OCI-LY7 (cell line): ENCODE data around the gene SERTAD4. TPM values are rescaled to one million over a fixed set of nuclear protein-coding genes. Genes with fewer than 3 reads are reported as not detected.

ENCODE experiments used
- BruUV-seq: library from RNA; stranded (reverse); fragments of 400-500 nt; replicated peaks from 2 replicates; lab custom pipeline; 2021; lab: Mats Ljungman, UMichigan
- CTCF ChIA-PET: fragments of 300-600 bp; sonication (Branson Sonifier 250); formaldehyde crosslinking; loops from one replicate; lab custom pipeline; 2022; ENCODE audit warnings: antibody characterized with exemption; ENCODE audit not compliant: unreplicated experiment; lab: Charles Lee
- POLR2A ChIA-PET: fragments of 300-600 bp; sonication (Branson Sonifier 250); formaldehyde crosslinking; loops from one replicate; lab custom pipeline; 2022; ENCODE audit warnings: antibody characterized with exemption; lab: Charles Lee
- DNase-seq: peaks from one replicate; pipeline ENCODE4 v3.0.0-alpha.2; 2015; ENCODE audit warnings: low spot score
- H2AFZ ChIP-seq: fragments of 200-600 bp; sonication (generic), shearing (Covaris generic); 2 replicates; pipeline ENCODE4 v1.6.1; 2014; ENCODE audit warnings: mild to moderate bottlenecking, antibody characterized with exemption, low read length, moderate library complexity
- H3K27ac ChIP-seq: fragments of 200-600 bp; sonication (generic); 2 replicates; pipeline ENCODE4 v1.5.1; 2014; ENCODE audit warnings: mixed run types, low read depth, mild to moderate bottlenecking, moderate library complexity, low read length, inconsistent platforms; ENCODE audit not compliant: poor library complexity, severe bottlenecking
- H3K36me3 ChIP-seq: fragments of 200-600 bp; sonication (generic); 2 replicates; pipeline ENCODE4 v1.6.1; 2014; ENCODE audit warnings: mild to moderate bottlenecking, antibody characterized with exemption, low read length, moderate library complexity, mixed read lengths; ENCODE audit not compliant: insufficient read depth
- H3K4me1 ChIP-seq: fragments of 200-600 bp; sonication (generic); 2 replicates; pipeline ENCODE4 v1.5.1; 2014; ENCODE audit warnings: mild to moderate bottlenecking, low read length; ENCODE audit not compliant: insufficient read depth, poor library complexity, severe bottlenecking
- H3K4me2 ChIP-seq: fragments of 200-600 bp; sonication (generic); 2 replicates; pipeline ENCODE4 v1.6.1; 2014; ENCODE audit warnings: mild to moderate bottlenecking, low read length
- H3K4me3 ChIP-seq: fragments of 200-600 bp; sonication (generic); 2 replicates; pipeline ENCODE4 v1.5.1; 2014; ENCODE audit warnings: mild to moderate bottlenecking, low read depth, low read length; ENCODE audit not compliant: poor library complexity, severe bottlenecking
- H3K79me2 ChIP-seq: fragments of 200-600 bp; sonication (generic); 2 replicates; pipeline ENCODE4 v1.6.1; 2016; ENCODE audit warnings: low read depth, mild to moderate bottlenecking, low read length, moderate library complexity, mixed read lengths; ENCODE audit not compliant: insufficient read depth
- H3K9me2 ChIP-seq: fragments of 200-600 bp; sonication (generic); 2 replicates; pipeline ENCODE4 v1.6.1; 2016; ENCODE audit warnings: mild to moderate bottlenecking, low read length, mixed read lengths; ENCODE audit not compliant: insufficient read depth
- H3K9me3 ChIP-seq: fragments of 200-600 bp; sonication (generic); 2 replicates; pipeline ENCODE4 v1.6.1; 2014; ENCODE audit warnings: mild to moderate bottlenecking, mixed run types, low read length, mixed read lengths
- H4K20me1 ChIP-seq: fragments of 200-600 bp; sonication (generic); 2 replicates; pipeline ENCODE4 v1.6.1; 2014; ENCODE audit warnings: mild to moderate bottlenecking, antibody characterized with exemption, low read length, moderate library complexity, mixed read lengths; ENCODE audit not compliant: insufficient read depth
- CTCF ChIP-seq: fragments of 200-600 bp; sonication (generic); conservative IDR thresholded peaks from 2 replicates; pipeline ENCODE4 v1.5.1; 2014; ENCODE audit warnings: mild to moderate bottlenecking, antibody characterized with exemption, low read length, moderate library complexity, mixed read lengths
- EZH2phosphoT487 ChIP-seq: fragments of 200-600 bp; sonication (generic); IDR thresholded peaks from 2 replicates; pipeline ENCODE4 v1.6.1; 2018; ENCODE audit warnings: low read depth, borderline replicate concordance, mild to moderate bottlenecking, mixed run types, antibody characterized with exemption, low read length, moderate library complexity, mixed read lengths
- intact Hi-C: fragments of 100-400 bp; cut with micrococcal nuclease; formaldehyde crosslinking; loops from one replicate; pipeline ENCODE4 v1.10.0; 2022; ENCODE audit not compliant: unreplicated experiment
- total RNA-seq, 2 experiments: library from RNA; depleted of rRNA in 1 of 2; stranded (reverse); fragments of >200 nt in 1 of 2; shearing (Covaris generic) in 1 of 2; gene quantifications; 2 replicates each; pipeline ENCODE4 v1.2.3, GENCODE V29; 2014 to 2022

Gene SERTAD4
- total RNA-seq, 2 experiments from 2014 or later = not detected

GRCh38 chr1:210248341-210248740 lies 15.7 kb downstream of the SERTAD4 start:
- no peaks in the 10 kb centered on the region for H3K79me2 ChIP-seq
- H3K4me2 ChIP-seq = no peak overlapping the region
- no peaks in the 10 kb centered on the region for H3K36me3 ChIP-seq
- ChIA-PET POLR2A (interaction anchor here (0.6 to 1.4 kb wide), 2 partner anchors 9 to 54 kb away, joined by 3 to 4 read pairs; no protein-coding TSS in a partner anchor), CTCF (no interaction called here)
- no peaks in the 10 kb centered on the region for H3K9me2 ChIP-seq
- peaks cover 30% of the 10 kb centered on the region for H3K4me1 ChIP-seq
- TF ChIP-seq CTCF = no peak
- no peak for TF ChIP-seq EZH2phosphoT487
- no TSS peak for BruUV-seq
- intact Hi-C loops = no loop called here
- no peak overlapping the region for H3K4me3 ChIP-seq
- no peaks in the 10 kb centered on the region for H3K9me3 ChIP-seq
- H2AFZ ChIP-seq = no peak overlapping the region
- H3K27ac ChIP-seq = no peak overlapping the region
- H4K20me1 ChIP-seq = no peaks in the 10 kb centered on the region
- DNase-seq = no peak

DNA sequence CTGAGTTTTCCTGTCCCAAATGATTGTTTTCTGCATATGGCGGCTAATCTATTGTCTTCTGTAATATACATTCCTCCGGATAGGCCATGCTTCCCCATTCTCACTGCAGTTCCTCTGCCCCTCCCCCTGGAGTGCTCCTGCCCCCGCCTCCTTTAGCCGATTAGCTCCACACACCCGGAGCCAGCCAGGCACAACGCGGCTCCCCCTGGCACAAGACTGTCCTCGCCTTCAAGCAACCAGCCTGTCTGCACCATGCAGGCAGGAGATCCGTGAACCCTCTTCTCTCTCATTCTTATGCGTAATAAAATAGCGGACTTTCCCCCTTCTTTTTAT lies 18.0 kb downstream of the SERTAD4 start:
- Histone ChIP-seq H3K4me2 (peak overlapping the region; percentile 66), H3K9me3 (no peaks in the 10 kb centered on the region), H3K36me3 (no peaks in the 10 kb centered on the region), H4K20me1 (no peaks in the 10 kb centered on the region), H3K9me2 (no peaks in the 10 kb centered on the region), H3K4me1 (peaks cover 26% of the 10 kb centered on the region), H3K4me3 (peak overlapping the region; percentile 53), H3K79me2 (no peaks in the 10 kb centered on the region), H3K27ac (no peak overlapping the region), H2AFZ (peak overlapping the region; percentile 25; the same call in 1 of the 2 replicates)
- CTCF ChIA-PET = no interaction called here
- BruUV-seq = no TSS peak
- POLR2A ChIA-PET = interaction anchor here (0.6 to 0.7 kb wide), 3 partner anchors 95 to 1927 kb away, joined by 3 read pairs; no protein-coding TSS in a partner anchor
- TF ChIP-seq CTCF = no peak
- no peak for TF ChIP-seq EZH2phosphoT487
- no peak for DNase-seq
- intact Hi-C loops = no loop called here

DNA sequence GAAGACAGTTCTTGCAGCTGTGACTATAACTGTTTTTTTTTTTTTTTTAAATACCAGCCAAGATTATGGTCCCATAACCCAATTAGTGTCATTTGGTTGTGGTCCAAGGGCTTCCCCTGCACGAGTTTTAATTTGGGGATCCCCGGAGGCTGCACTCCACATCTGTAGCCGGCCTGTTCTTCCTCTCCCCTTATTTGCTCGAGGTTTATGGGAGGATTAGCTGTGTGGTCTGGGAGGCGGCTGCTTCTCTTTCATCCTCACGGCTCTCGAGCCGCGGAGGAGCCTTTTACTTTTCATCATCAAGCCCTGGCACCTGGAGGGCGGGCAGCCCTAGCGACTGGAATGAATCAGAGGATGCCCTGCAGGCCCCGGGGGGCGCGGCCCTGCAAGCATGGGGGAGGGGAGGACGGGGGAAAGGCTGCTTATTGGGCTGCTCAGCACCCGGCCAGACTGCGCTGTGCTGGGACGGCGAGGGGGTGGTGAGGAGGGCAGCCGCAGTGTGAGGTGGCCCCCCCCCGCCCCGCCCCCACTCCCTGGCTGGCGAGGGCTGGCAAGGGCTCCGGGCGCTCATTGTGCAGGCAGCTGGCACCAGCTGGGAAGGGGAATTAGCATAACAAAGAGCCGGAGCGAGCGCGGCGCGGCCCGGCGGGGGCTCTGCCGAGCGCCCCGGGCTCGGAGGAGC lies 18.5 kb downstream of the SERTAD4 start:
- DNase-seq = peak; percentile 29
- intact Hi-C loops = no loop called here
- Histone ChIP-seq H3K79me2 (no peaks in the 10 kb centered on the region), H3K4me1 (peaks cover 21% of the 10 kb centered on the region), H3K36me3 (no peaks in the 10 kb centered on the region), H3K4me3 (peak overlapping the region; percentile 53), H3K9me3 (no peaks in the 10 kb centered on the region), H3K27ac (no peak overlapping the region), H3K4me2 (peak overlapping the region; percentile 66), H4K20me1 (no peaks in the 10 kb centered on the region), H2AFZ (peak overlapping the region; percentile 25; the same call in 1 of the 2 replicates), H3K9me2 (no peaks in the 10 kb centered on the region)
- ChIA-PET CTCF (interaction anchor here (0.7 kb wide), 1 partner anchor 75 kb away, joined by 3 read pairs; no protein-coding TSS in a partner anchor), POLR2A (interaction anchor here (0.6 to 0.7 kb wide), 3 partner anchors 95 to 1928 kb away, joined by 3 read pairs; no protein-coding TSS in a partner anchor)
- BruUV-seq = no TSS peak
- TF ChIP-seq EZH2phosphoT487 = no peak
